DMS 273 treated with DMSO at 0.1 percent for 48 hours (cell line): ENCODE measurements around the gene PACRG.

Experiments
- DNase-seq: peaks from one replicate; lab custom pipeline; 2025; lab: John Stamatoyannopoulos, UW

The PACRG gene

DNA sequence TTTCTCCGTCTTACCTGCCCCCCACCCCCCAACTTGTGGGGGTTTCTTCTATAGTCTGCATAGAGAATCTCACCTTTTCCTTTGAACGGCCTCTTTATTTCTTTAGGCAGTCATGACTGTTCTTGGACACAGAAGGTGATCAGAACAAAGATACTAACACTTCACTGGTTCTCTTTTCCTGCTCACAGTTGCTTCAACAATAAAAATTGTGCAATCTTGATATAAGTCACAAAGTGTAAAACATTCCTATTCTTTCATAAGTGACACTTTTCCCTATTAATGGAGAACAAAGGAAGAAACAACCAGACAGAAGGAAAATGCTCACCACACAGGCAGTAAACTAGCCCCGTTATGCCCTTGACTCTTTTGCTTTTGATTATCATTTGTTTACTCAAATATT, 448.3 kb downstream of the PACRG start:
- no peak for DNase-seq

DNA sequence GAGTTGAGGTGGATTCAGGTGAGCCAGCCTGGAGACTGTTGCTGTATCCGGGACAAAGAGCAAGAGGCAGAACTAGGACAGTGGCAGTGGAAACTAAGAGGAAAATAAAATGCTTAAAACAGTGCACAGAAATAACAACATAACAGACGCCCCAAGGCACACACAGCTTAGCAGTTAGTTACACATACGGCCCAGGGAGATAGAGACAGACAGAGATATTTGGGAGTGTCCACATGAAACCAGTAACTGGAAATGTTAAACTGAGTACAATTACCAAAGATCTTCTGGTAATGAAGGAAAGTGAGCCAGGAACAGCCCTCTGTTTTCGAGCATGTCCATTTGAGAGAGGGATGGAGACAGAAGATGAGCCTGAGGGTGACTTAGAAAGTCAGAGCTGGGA, 449.2 kb downstream of the PACRG start:
- DNase-seq, result no peak

DNA sequence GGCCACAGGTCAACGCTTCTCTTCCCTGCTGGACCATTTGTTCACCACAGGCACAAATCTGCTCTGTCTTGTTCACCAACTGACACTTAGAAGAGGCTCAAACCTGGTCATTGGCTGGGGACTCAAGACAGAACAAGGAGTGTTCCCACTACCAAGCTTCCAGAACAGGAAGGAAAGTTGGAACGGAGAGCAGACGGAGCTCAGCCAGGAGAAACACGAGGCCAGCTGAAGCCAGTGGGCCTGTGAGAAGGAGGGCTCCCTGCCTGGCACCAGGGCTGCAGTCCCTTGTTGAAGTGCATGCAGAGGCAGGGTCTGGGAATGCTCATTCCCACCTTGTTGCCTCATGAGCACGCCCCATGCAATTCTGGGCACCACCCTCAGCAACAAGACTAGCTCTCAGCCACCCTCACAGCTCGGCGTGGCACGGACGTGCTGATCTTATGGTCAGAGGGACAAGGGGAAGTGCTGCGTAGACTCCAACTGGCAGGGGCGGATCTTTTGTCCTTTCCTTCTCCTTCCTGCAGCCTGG, 450.2 kb downstream of the PACRG start:
- no peak for DNase-seq

DNA sequence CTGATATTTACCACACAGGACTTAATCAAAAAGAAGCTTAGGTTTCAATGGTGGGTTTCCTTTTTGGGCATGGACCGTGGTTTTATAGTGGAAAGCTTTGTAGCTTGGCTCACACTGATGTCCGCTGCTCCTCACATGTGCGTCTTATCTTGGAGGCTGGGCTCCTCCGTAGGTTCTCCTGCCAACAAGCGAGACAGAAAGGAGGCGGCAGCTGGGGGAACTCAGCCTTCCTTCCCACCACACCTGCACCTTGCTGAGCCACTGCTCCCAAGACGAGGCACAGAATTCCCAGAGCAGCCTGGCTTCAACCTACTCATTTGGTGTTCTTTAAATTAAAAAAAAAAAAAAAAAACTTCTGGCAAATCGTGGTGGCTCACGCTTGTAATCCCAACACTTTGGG, 451.3 kb downstream of the PACRG start:
- no peak for DNase-seq

DNA sequence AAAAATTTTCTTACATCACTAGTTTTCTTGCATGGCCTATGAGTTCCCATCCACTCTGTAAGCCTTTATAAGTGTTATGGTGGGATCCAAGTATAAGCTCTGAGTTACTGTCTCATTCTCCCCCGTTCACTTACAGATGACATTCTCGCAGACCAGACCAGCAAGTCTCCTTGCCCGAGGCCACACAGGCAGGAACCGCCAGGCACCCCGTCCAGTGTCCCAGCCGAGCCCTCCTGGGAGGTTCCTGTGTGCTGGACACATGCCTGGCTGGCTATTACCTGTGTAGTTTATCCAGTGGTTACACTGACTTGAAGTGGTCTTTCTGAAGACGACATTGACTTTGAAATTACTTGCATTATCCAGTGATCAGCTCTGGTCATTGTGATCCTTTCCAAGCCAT, 451.9 kb downstream of the PACRG start:
- no peak for DNase-seq

DNA sequence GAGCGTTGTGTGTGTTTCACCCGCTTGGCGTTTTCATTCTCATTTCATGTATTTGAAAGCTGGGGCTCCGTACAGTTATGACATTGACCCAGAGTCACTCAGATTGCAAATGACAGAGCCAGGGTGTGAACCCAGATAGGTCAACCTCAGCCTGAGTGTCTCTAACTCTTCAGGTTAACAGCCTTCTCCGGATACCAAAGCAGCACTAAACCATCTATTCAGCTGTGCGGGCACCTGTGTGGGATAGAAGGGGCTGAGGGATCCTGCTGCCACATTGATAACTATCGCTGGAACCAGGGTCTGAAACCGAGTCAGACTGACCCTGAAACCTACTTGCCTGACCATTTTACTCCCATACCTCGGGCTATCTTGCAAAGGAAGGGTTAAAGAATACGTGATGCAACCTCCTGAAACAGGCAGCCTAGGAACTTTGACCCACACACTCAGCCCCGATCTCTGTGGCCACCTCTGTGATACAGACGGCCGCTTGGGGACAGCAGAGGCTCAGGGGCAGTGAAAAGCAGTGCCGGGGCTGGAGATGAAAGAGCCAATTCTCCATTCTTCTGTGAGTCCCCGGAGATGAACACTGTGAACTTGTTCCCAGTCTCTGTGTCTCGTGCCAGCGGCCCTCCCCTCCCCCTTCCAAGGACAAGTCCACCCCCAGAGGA, 453.2 kb downstream of the PACRG start:
- DNase-seq, result no peak

DNA sequence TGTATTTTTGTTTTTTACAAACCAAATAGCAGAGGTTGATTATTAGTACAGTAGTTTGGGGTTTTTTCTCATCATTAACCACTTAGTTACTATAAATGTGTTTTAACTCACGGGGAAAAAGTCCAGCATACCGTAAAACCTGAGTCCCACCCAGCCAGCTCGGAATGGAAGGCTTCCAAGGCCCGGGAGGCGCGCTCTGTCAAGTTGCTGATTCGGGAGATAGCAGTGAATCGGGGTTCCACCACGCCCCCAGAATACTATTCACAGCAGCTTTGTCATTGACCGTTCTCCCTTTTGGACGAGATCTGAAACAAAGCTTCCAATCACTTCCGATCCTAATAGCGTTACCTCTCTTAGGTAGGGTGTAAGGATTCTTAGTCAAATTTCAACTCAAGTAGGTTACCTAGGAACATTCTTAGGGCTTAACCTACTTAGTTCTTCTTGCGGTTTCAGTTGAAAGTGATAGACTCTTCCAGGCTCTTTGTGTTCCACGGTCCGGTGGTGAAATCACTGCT, 453.9 kb downstream of the PACRG start:
- no peak for DNase-seq

DNA sequence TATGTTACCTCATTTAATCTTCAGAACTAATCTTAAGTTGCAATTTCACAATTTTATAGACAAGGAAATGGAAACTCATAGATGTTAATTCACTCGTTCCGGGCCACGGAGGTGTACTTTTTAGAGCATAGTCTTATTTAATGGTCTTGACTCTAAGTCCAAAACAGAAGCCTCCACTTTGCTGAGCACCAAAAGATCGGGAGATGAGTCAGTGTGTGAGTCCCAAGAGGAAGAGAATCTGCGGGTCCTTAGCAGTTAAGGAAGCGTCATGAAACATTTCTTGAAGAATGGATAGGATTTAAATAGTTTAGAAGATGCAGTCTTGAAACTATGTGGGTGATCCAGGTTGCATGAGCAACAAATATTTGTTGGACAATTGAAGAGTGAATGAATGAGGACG, 454.9 kb downstream of the PACRG start:
- DNase-seq, result no peak

DNA sequence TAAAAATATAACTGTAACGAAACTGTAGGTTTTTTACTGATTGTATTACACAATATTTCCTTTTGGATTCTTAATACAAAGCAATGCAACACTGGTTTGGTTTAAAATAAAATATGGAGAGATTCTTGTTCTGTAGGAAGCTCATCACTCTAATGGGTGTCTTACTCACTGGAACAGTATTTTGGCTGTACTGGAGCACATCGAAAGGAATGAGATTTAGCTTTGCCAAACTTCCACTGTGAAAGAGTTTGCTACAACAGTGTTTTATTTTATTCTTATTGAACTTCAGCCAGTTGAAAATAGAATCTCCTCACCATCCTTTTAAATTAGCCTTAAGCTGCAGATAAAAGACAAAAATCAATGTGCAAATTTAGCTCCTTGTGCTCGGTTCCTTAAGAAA, 456.0 kb downstream of the PACRG start:
- no peak for DNase-seq

DNA sequence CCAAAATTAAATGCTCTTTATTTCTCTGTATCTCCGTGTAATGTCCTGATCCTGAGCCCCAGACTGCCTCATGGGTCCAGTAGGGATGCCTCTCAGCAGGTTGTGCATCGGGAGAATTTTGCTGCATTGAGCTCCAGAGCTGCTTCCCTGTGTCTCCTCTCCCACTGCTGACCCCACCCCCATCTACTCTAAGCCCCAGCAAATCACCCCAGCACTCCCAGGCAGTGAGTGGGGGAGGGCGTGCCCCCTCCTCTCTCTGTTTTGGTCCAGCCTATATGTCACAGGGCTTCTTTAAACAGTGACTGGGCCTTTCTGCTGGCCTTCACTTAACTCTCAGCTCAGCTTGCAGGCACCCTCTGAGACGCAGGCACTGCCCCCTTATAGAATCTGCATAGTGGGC, 458.0 kb downstream of the PACRG start:
- no peak for DNase-seq

DNA sequence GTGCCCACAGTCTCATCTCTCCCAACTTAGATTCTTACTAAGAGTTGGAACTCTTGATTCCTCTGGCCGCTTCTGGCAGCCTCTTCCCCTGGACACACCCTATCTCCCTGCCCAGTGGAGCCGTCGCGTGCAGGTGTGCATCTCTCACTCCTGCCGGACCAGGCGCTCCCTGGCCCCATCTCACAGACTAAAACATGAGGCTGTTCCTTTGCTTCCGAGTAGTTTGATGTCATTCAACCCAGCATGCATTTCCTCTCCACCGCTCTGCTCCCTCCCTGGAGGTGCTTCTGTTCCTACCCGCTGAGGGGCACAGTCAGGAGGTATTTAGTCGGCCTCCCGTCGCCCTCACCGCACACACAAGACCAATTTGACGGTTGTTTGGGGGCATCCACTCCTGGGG, 458.8 kb downstream of the PACRG start:
- no peak for DNase-seq

DNA sequence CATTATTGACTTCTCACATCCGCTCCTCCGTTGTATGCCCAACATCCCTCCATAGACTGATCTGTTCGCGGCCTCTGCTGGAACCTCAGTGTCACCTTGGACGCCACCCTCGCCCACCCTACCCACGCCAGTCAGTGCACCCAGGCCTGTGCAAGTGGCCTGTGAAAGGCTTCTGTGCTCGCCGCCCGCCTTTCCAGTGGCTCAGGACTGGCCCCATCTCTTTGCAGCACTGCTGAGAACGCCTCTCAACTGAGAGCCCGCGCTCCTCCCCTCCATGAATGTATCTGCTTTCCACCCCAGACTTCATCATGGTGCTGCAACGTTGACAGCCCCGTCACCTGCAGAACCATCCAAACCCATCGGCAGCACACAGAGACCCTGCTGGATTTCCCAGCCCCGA, 459.4 kb downstream of the PACRG start:
- DNase-seq, result no peak

DNA sequence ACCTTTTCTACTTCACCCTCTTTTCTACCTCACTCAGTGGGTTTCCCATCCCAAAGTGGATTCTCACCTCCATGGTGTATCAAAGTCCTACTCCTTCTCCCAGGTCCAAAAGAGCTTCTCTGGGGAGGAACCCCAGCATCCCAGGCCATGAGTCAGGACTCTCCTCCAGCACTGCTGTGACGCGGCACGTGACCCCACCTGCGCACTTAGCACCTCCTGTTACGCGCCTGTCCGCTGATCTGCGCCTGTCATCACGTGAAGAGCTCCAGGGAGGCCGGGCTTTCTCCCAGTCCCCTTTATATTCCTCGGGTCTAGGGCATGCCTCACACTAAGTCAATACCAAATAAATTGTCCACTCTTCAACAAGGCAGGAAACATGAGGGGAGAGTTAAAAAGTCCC, 459.8 kb downstream of the PACRG start:
- DNase-seq, result no peak

DNA sequence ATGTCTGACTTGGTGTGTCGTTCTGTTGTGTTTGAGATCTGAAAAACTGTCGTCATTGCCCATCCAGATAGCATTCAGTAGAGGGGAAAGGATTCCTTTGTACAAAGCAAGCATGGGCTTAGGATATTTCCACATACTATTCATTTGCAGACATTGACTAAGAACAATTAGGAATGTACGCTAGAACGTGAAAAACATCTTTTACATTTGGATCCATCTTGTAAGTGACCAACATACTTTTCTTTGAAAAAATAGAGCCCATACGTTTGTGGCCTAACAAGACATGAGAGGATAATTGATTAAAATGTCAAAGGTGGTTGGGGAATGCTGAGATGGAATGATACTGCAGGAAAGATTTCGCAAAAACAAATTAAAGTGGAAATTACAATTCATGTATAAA, 461.0 kb downstream of the PACRG start:
- DNase-seq, result no peak

DNA sequence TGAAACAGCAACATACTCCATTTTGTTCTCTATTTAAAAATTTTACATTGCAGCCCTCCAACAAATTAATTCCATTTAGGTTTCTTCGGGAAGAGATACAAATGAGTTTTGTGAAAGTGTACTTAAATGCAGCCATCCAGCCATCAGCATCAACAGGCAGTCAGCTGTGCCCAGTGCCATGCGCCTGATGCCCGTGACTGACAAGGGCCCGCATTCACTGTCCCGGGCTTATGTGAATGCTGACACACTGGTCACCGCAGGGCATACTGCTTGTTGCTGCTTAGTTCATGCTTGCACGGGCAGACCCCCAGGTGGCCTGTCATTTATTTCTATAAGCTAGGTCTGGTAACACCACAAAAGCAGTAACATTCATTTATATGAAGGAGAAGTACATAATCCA, 461.8 kb downstream of the PACRG start:
- no peak for DNase-seq

DNA sequence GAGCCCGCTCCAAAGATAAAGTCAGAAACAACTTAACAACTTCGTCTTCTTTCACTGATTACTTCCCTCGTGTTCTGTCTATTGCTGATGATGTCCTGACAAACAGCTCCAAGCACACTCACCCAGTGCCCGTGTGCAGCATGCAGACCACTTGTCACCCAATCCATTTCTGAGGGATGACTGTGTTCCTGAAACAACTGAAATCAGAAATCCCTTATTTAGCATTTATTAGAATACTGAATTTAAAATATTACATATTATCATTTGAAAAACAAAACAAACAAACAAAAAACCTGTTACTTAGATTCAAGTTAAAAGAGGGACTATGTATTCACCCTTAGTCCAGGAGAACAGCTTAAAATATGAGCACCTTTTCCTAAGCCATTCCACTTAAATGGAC, 463.0 kb downstream of the PACRG start:
- no peak for DNase-seq

DNA sequence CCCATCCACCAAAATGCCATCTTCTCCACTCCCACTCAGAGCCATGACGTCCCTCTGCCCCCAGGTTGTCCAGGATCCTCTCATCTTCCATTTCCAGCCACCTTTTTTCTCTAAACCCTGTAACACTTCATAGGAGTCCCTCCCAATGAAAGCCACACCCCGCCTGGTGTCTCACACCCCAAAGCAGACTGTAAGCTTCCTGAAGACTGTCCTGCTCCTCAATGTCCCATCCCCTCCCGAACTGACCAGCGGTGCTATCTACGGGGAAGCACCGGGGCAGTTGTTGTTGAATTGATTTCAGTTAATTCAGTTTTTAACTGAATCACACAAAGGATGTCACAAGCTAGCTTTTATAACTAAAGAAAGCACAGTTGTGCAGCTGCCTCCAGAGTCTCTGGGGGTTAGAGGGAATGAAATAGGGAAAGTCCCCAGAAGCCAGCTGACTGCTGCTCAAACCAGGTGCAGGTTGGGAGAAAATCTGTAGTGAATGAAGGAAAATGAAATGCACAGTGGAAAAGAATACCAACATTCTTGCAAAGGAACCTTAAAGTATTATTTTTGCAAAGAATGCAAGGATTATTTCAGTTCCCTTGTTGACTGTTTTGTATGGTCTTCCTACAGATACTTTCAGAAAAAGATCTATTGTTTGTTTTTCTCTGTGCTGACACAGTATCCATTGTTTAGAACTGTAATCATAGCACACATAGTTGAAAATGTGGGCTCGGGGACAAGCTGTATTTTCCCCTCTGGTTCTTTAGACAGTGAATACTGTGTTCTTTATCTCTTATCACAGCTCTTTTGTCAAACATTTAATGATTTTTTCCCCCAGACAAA, 464.1 kb downstream of the PACRG start:
- DNase-seq, result no peak

DNA sequence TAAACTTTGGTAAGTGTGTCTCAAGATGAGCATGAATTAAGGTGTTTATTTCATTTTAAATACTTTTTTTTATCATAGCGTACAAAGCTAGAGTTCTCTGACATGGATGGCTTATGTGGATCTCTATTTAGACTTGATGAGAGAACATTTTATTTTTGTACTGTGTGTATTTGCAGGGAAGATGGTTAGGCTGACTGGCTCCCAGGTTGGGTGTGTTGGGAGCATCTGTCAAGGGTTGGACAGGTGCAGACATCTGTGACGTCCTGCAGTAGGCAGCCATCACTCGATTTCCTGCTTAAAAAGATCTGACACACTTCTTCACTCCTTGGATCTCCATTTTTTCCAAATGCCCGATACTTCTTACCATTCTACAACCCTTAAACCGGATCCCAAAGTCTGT, 464.8 kb downstream of the PACRG start:
- DNase-seq, result no peak

DNA sequence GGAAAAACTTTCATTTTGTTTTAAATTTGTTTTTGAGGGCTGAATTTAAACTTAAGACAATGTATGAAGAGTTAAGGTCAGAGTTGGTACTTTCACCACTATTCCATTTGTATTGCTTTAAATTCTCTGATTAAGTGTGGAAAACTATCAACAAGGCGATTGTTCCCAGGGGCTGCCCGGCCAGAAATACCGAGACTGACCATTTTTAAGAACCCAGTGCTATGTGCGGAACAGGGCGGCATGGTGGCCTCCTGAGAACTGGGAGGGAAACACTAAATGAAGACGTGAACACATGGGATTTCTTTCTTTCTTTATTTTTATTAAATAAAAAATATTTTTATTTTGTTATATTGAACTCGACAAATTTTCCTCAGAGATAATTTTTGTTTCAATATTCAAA, 465.6 kb downstream of the PACRG start:
- no peak for DNase-seq

DNA sequence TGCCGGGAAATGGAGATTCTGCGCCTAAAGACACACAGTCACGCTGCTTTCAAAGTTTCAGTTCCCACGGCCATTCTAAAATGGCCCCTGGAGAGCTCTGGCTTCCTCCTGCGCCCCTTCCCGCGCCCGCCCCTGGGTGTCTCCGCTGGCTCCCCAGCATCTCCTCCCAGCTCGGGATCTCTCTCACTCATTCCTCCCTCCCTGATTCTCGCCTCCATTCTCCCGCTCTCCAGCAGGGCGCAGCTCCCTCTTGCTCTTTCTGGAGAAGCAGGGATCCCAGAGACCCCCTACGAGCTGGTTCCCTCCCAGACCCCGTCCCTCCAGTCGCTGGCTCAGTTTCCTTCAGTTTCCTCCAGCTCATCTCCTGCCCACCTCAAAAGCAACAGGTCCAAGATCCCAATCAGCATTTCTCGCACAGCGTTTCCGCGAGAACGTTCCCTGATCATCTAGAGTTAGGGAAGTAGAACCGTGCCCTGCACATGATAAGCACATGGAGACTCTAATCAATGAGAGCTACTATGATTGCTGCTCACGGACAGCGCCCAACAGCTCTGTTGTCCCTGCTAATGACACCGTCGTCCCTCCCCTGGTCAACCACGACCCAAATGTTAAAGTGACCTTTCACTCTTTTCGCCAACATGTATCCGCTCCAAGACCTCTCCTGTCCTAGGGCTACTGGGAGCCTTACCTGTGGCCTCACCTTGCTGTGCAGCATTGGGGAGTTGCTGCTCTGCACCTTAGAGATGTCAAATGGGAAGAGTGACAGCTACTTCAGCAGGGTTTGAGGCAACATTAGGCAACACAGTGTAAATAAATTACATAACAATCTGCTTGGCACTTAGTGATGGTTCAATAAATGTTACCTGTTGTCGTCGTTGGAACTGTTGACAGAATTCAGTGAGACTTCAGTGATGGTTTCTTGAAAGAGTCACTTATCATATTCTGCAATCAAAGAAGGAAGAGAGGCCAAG, 468.2 kb downstream of the PACRG start:
- DNase-seq, result no peak

DNA sequence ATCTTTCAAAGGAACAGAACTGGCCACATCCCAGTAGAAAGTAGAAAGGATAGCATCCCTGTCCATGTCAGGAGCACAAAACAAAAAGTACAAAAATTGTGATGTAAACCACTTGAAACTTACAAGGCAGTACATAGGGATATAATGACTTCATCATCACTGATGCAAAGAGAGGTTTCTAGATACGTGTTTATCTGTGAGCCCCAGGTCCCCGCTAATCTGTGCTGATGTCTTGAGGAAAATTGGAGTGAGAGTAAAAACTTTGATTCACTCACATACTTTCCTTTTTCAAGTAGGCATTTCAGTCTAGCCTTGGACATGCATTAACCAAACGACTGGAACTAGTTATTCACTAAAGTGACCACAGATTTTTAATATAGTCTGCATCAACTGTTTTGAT, 470.1 kb downstream of the PACRG start:
- DNase-seq, result no peak

DNA sequence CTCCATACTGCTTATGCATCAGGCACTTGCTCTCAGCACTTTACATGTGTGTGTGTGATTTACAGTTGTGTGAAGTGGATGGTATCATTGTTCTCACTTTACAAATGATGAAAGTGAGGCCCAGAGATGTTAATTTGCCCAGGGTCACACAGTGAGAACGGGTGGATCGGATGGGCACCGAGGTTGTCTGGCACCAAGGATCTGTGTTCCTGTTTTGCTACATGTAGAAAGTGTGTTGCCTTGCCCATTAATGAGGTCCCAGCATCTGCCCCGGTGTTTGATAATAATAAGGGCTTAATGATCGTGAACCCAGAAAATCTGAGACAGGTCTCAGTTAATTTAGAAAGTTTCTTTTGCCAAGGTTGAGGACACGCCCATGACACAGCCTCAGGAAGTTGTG, 470.6 kb downstream of the PACRG start:
- no peak for DNase-seq
